ENCODE data around the gene SNAP25.

DNA sequence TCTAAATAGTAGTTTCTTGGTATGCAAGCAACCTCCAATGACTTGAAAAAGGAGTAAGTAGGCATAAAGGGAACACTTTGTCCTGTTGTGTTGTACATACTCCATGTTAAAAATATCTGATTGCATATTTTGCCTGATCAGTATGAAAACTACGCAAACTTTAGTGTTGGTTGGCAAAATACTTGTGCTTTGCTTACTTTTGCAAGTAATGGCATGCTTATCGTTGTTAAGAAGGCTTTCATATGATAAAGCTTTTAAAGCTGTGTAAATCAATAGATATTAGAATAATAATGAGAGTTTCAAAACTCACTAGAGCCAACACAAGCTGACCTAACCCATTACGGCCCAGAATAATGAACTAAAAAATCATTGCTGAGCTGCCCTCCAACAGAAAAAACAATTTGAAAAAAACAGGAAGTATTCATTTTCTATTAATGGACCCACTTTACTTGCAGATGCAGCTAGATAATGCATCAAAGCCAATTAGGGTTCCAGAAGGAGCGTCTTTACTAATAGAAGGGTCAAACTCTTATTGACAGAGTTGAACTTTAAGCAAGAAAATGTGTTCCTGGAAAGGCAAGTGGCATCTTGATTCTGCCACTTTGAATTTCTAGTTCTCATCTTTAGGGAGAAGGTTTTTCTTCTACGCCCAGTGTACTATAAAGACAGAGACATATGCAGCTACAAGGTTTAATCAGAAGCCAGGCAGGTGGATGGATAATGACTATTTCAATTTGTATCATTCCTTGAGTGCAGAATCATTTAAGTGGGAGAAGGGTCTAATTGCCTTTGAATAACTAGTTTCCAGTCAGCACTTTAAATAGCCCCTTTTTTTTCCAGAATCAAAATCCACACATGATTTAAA, 82.2 kb downstream of the SNAP25 start:
- no peak for TF ChIP-seq POLR2AphosphoS5 (IDR thresholded peaks at IDR 0.05; ENCODE audit: low read depth)
- TF ChIP-seq, protein P1, sequence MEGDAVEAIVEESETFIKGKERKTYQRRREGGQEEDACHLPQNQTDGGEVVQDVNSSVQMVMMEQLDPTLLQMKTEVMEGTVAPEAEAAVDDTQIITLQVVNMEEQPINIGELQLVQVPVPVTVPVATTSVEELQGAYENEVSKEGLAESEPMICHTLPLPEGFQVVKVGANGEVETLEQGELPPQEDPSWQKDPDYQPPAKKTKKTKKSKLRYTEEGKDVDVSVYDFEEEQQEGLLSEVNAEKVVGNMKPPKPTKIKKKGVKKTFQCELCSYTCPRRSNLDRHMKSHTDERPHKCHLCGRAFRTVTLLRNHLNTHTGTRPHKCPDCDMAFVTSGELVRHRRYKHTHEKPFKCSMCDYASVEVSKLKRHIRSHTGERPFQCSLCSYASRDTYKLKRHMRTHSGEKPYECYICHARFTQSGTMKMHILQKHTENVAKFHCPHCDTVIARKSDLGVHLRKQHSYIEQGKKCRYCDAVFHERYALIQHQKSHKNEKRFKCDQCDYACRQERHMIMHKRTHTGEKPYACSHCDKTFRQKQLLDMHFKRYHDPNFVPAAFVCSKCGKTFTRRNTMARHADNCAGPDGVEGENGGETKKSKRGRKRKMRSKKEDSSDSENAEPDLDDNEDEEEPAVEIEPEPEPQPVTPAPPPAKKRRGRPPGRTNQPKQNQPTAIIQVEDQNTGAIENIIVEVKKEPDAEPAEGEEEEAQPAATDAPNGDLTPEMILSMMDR (IDR thresholded peaks at IDR 0.05; ENCODE audit: insufficient read depth, low read length): no peak
- TF ChIP-seq, protein P2, sequence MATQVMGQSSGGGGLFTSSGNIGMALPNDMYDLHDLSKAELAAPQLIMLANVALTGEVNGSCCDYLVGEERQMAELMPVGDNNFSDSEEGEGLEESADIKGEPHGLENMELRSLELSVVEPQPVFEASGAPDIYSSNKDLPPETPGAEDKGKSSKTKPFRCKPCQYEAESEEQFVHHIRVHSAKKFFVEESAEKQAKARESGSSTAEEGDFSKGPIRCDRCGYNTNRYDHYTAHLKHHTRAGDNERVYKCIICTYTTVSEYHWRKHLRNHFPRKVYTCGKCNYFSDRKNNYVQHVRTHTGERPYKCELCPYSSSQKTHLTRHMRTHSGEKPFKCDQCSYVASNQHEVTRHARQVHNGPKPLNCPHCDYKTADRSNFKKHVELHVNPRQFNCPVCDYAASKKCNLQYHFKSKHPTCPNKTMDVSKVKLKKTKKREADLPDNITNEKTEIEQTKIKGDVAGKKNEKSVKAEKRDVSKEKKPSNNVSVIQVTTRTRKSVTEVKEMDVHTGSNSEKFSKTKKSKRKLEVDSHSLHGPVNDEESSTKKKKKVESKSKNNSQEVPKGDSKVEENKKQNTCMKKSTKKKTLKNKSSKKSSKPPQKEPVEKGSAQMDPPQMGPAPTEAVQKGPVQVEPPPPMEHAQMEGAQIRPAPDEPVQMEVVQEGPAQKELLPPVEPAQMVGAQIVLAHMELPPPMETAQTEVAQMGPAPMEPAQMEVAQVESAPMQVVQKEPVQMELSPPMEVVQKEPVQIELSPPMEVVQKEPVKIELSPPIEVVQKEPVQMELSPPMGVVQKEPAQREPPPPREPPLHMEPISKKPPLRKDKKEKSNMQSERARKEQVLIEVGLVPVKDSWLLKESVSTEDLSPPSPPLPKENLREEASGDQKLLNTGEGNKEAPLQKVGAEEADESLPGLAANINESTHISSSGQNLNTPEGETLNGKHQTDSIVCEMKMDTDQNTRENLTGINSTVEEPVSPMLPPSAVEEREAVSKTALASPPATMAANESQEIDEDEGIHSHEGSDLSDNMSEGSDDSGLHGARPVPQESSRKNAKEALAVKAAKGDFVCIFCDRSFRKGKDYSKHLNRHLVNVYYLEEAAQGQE (IDR thresholded peaks at IDR 0.05; ENCODE audit: insufficient replicate concordance, low read depth): no peak
- TF ChIP-seq SPI1 (IDR thresholded peaks at IDR 0.05; ENCODE audit: borderline replicate concordance, low read depth): no peak
- no peak for TF ChIP-seq GABPA (IDR thresholded peaks at IDR 0.05; ENCODE audit: low read depth)

All from HL-60 (cell line).